HepG2 (cell line): Measurements from ENCODE around the gene PRKAR2B. TPM values are rescaled to one million over a fixed set of nuclear protein-coding genes. Genes with fewer than 3 reads are reported as not detected.

ENCODE experiments used
- ATAC-seq: fragments of 200-7000 bp; cut with Tn5 transposase; 3 replicates; pipeline ENCODE4 v1.9.1; 2020; ENCODE audit warnings: mild to moderate bottlenecking, moderate library complexity
- BruUV-seq: library from RNA; stranded (reverse); fragments of 400-500 nt; replicated peaks from 2 replicates; lab custom pipeline; 2021; lab: Mats Ljungman, UMichigan
- CTCF ChIA-PET: fragments of 300-600 bp; formaldehyde crosslinking; extraction: SDS; loops from one replicate; lab custom pipeline; 2021; ENCODE audit warnings: low total read pairs, inconsistent platforms, low intra/inter-chr PET ratio; lab: Yijun Ruan, JAX
- POLR2A ChIA-PET: fragments of 350-600 bp; sonication (Branson Sonifier 250); formaldehyde crosslinking; loops from one replicate; lab custom pipeline; 2020; ENCODE audit warnings: antibody characterized with exemption, inconsistent platforms; lab: Yijun Ruan, JAX
- DNase-seq: peaks from one replicate; pipeline ENCODE4 v3.0.0-alpha.2; 2015; ENCODE audit warnings: low spot score
- FAIRE-seq: peaks from 3 replicates; lab custom pipeline; 2011; peaks lifted over from hg19 to GRCh38; lab: Jason Lieb, UNC
- H2AFZ ChIP-seq: one replicate; pipeline ENCODE4 v1.6.1; 2011; ENCODE audit warnings: low read length, inconsistent platforms
- H3K27ac ChIP-seq: fragments of 300-600 bp; 3 replicates; pipeline ENCODE4 v1.8.0; 2011; ENCODE audit warnings: mixed run types, mild to moderate bottlenecking, mixed read lengths, low read length, inconsistent platforms; ENCODE audit not compliant: insufficient read depth; ENCODE audit errors: extremely low read length
- H3K27me3 ChIP-seq, 2 experiments: fragments of 200-600 bp in 1 of 2; 2 replicates in 1 of 2; 3 replicates in 1 of 2; pipeline versions ENCODE4 v1.6.0 to v1.8.0; 2011; ENCODE audit warnings: low read length in 2 of 2, mild to moderate bottlenecking in 2 of 2, moderate library complexity in 2 of 2, inconsistent platforms in 1 of 2; ENCODE audit not compliant: insufficient read depth in 2 of 2, control insufficient read depth in 1 of 2
- H3K36me3 ChIP-seq, 2 experiments: fragments of 200-600 bp in 1 of 2; replicated peaks in 1 of 2; 2 replicates in 1 of 2; 3 replicates in 1 of 2; pipeline versions ENCODE4 v1.5.1 to v1.8.0; 2011; ENCODE audit warnings: low read length in 2 of 2, inconsistent platforms in 1 of 2; ENCODE audit not compliant: insufficient read depth in 2 of 2, control insufficient read depth in 1 of 2
- H3K4me1 ChIP-seq: 2 replicates; pipeline ENCODE4 v1.5.1; 2012; ENCODE audit warnings: low read length, inconsistent platforms; ENCODE audit not compliant: insufficient read depth
- H3K4me2 ChIP-seq: 2 replicates; pipeline ENCODE4 v1.6.0; 2011; ENCODE audit warnings: low read depth, low read length, inconsistent platforms
- H3K4me3 ChIP-seq, 3 experiments: fragments of 200-600 bp in 1 of 3; sonication (generic), shearing (Covaris generic) in 1 of 3; replicated peaks in 1 of 3; 2 replicates each; pipeline ENCODE4 v1.5.1; 2011 to 2016; ENCODE audit warnings: low read length in 3 of 3, inconsistent platforms in 2 of 3, low read depth in 2 of 3, mild to moderate bottlenecking in 2 of 3, control low read depth in 1 of 3, mixed read lengths in 1 of 3; ENCODE audit not compliant: insufficient read depth in 1 of 3
- H3K79me2 ChIP-seq: one replicate; pipeline ENCODE4 v1.6.1; 2011; ENCODE audit warnings: low read length, inconsistent platforms; ENCODE audit not compliant: insufficient read depth
- H3K9ac ChIP-seq: 2 replicates; pipeline ENCODE4 v1.6.0; 2011; ENCODE audit warnings: mild to moderate bottlenecking, low read depth, low read length, inconsistent platforms; ENCODE audit not compliant: insufficient read depth
- H3K9me3 ChIP-seq: 2 replicates; pipeline ENCODE4 v1.5.1; 2012; ENCODE audit warnings: mild to moderate bottlenecking, low read length
- H4K20me1 ChIP-seq: 2 replicates; pipeline ENCODE4 v1.6.0; 2011; ENCODE audit warnings: inconsistent platforms, mild to moderate bottlenecking, low read length, moderate library complexity; ENCODE audit not compliant: insufficient read depth
- ATRX ChIP-seq: sonication (generic); formaldehyde crosslinking; IDR thresholded peaks from 2 replicates; pipeline ENCODE4 v1.4.0; 2020; ENCODE audit warnings: missing genetic modification reagents, borderline replicate concordance
- CREM ChIP-seq, 2 experiments: sonication (generic) in 1 of 2; formaldehyde crosslinking in 1 of 2; IDR thresholded peaks; 2 replicates each; pipeline versions ENCODE4 v1.4.0 to v1.6.1; 2016 to 2020; ENCODE audit warnings: antibody characterized with exemption in 1 of 2, mild to moderate bottlenecking in 1 of 2, missing genetic modification reagents in 1 of 2
- ETV5 ChIP-seq: IDR thresholded peaks from 2 replicates; pipeline ENCODE4 v1.6.1; 2018; ENCODE audit warnings: missing biosample characterization, missing genetic modification reagents, inconsistent platforms, borderline replicate concordance
- IKZF1 ChIP-seq: fragments of 450-650 bp; IDR thresholded peaks from 2 replicates; pipeline ENCODE4 v1.7.1; 2016
- MEIS2 ChIP-seq: sonication (generic); formaldehyde crosslinking; IDR thresholded peaks from 2 replicates; pipeline ENCODE4 v1.9.0; 2021; ENCODE audit warnings: mild to moderate bottlenecking, missing genetic modification reagents
- NFIB ChIP-seq: sonication (generic); formaldehyde crosslinking; IDR thresholded peaks from 2 replicates; pipeline ENCODE4 v1.9.0; 2021; ENCODE audit warnings: missing genetic modification reagents, mild to moderate bottlenecking, borderline replicate concordance
- NRL ChIP-seq: sonication (generic); formaldehyde crosslinking; IDR thresholded peaks from 2 replicates; pipeline ENCODE4 v1.5.0; 2020; ENCODE audit warnings: missing genetic modification reagents, mild to moderate bottlenecking, moderate library complexity, borderline replicate concordance
- PTBP1 ChIP-seq: fragments of 200-400 bp; formaldehyde crosslinking; IDR thresholded peaks from 2 replicates; pipeline ENCODE4 v1.6.1; 2018; ENCODE audit warnings: low read length, low read depth; ENCODE audit not compliant: poor library complexity, severe bottlenecking
- TBX2 ChIP-seq: sonication (generic); formaldehyde crosslinking; IDR thresholded peaks from 2 replicates; pipeline ENCODE4 v1.5.0; 2020; ENCODE audit warnings: missing genetic modification reagents, mild to moderate bottlenecking, borderline replicate concordance
- THRA ChIP-seq: sonication (generic); formaldehyde crosslinking; IDR thresholded peaks from 2 replicates; pipeline ENCODE4 v1.4.0; 2020; ENCODE audit warnings: missing genetic modification reagents, borderline replicate concordance
- TOE1 ChIP-seq: sonication (generic); formaldehyde crosslinking; IDR thresholded peaks from 2 replicates; pipeline ENCODE4 v1.4.0; 2020; ENCODE audit warnings: mild to moderate bottlenecking, missing genetic modification reagents
- ZBTB26 ChIP-seq: IDR thresholded peaks from 2 replicates; pipeline ENCODE4 v1.6.1; 2016; ENCODE audit warnings: missing compliant biosample characterization, missing genetic modification reagents, borderline replicate concordance
- ZNF230 ChIP-seq: sonication (generic); formaldehyde crosslinking; IDR thresholded peaks from 2 replicates; pipeline ENCODE4 v1.4.0; 2020; ENCODE audit warnings: mild to moderate bottlenecking, missing genetic modification reagents
- ZNF616 ChIP-seq: sonication (generic); formaldehyde crosslinking; IDR thresholded peaks from 2 replicates; pipeline ENCODE4 v1.5.0; 2020; ENCODE audit warnings: low read depth, mild to moderate bottlenecking, missing genetic modification reagents
- ZNF674 ChIP-seq: sonication (generic); formaldehyde crosslinking; IDR thresholded peaks from 2 replicates; pipeline ENCODE4 v1.5.0; 2020; ENCODE audit warnings: low read depth, mild to moderate bottlenecking, missing genetic modification reagents
- WGBS: methylation state at CpG from one replicate; pipeline ENCODE4 v1.1.6; 2017; ENCODE audit warnings: low lambda C conversion rate; 5-methylcytosine and 5-hydroxymethylcytosine counted together
- in situ Hi-C: cut with HindIII; loops from 2 replicates; pipeline ENCODE4 v1.10.0; 2017; ENCODE audit warnings: low pct_unique_long_range_greater_than_20kb; ENCODE audit not compliant: extremely low pct_ligation_motif_present
- intact Hi-C: fragments of 100-400 bp; cut with micrococcal nuclease; formaldehyde crosslinking; loops from one replicate; pipeline ENCODE4 v1.10.0; 2022; ENCODE audit not compliant: unreplicated experiment
- polyA plus RNA-seq, 8 experiments: library from polyadenylated mRNA; depleted of rRNA in 3 of 8; stranded (reverse) in 7 of 8; unstranded in 1 of 8; fragments of >200 nt; fragmentation: Illumina TruSeq in 4 of 8; extraction: Trizol in 4 of 8; gene quantifications; 2 replicates each; pipeline versions ENCODE4 v1.2.1 to v1.2.3, GENCODE V29; 2011 to 2016; ENCODE audit warnings: low read depth in 4 of 8, missing spikeins in 1 of 8, mixed read lengths in 1 of 8; ENCODE audit not compliant: insufficient read depth in 1 of 8
- total RNA-seq, 5 experiments: library from RNA; depleted of rRNA; stranded (reverse); fragments of >200 nt; fragmentation: Illumina TruSeq; extraction: Trizol; gene quantifications; 2 replicates each; pipeline ENCODE4 v1.2.3, GENCODE V29; 2016; ENCODE audit warnings: low read depth in 1 of 5
- TF ChIP-seq, protein P1 (sequence below): conservative IDR thresholded peaks from 2 replicates; pipeline ENCODE4 v1.6.1; 2018; ENCODE audit warnings: missing genetic modification reagents
- TF ChIP-seq, protein P2 (sequence below): sonication (generic); formaldehyde crosslinking; IDR thresholded peaks from 2 replicates; pipeline ENCODE4 v1.4.0; 2020; ENCODE audit warnings: missing genetic modification reagents

The PRKAR2B gene
- total and polyA plus RNA-seq, 2 of the 13 experiments (the other 11 are each of a cell fraction or from before 2014, with no cell fraction given), result not detected

DNA sequence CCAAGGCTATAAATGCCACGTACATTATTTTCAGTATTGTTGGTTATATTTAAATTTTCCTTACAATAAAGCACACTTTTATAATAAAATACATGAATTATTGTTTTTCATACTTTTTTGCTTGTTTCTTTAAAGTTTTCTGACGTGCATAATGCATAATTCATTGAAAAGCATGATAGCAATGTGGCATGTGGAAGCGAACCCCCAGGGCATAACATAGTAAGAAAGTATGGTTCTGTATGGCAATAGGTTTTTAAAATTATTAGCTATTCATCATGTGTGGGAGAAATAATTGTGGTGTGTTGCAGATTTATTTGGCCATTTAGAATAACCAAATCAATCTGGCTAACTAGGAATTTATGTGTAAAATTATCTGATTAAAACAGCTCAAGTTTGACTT lies 116.9 kb downstream of the PRKAR2B start:
- no peaks in the 10 kb centered on the region for H3K79me2 ChIP-seq
- no peak for FAIRE-seq
- no peaks in the 10 kb centered on the region for H3K9me3 ChIP-seq
- no peak overlapping the region for H3K4me2 ChIP-seq
- H2AFZ ChIP-seq, result no peak overlapping the region
- TF ChIP-seq PTBP1 (no peak), ETV5 (CRISPR knock-in tag) (no peak), CREM (IDR thresholded peaks at IDR 0.05) (no peak), CREM (CRISPR knock-in tag; IDR thresholded peaks at IDR 0.05) (no peak), ZNF230 (CRISPR knock-in tag) (no peak), THRA (no peak), IKZF1 (no peak), ZNF616 (CRISPR knock-in tag) (no peak), TBX2 (CRISPR knock-in tag) (no peak), ATRX (CRISPR knock-in tag) (no peak), NFIB (no peak), MEIS2 (CRISPR knock-in tag) (no peak), ZNF674 (no peak), ZBTB26 (CRISPR knock-in tag) (no peak), NRL (CRISPR knock-in tag) (no peak), TOE1 (CRISPR knock-in tag) (no peak)
- TF ChIP-seq, protein P1, sequence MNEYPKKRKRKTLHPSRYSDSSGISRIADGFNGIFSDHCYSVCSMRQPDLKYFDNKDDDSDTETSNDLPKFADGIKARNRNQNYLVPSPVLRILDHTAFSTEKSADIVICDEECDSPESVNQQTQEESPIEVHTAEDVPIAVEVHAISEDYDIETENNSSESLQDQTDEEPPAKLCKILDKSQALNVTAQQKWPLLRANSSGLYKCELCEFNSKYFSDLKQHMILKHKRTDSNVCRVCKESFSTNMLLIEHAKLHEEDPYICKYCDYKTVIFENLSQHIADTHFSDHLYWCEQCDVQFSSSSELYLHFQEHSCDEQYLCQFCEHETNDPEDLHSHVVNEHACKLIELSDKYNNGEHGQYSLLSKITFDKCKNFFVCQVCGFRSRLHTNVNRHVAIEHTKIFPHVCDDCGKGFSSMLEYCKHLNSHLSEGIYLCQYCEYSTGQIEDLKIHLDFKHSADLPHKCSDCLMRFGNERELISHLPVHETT (CRISPR knock-in tag), result no peak
- TF ChIP-seq, protein P2, sequence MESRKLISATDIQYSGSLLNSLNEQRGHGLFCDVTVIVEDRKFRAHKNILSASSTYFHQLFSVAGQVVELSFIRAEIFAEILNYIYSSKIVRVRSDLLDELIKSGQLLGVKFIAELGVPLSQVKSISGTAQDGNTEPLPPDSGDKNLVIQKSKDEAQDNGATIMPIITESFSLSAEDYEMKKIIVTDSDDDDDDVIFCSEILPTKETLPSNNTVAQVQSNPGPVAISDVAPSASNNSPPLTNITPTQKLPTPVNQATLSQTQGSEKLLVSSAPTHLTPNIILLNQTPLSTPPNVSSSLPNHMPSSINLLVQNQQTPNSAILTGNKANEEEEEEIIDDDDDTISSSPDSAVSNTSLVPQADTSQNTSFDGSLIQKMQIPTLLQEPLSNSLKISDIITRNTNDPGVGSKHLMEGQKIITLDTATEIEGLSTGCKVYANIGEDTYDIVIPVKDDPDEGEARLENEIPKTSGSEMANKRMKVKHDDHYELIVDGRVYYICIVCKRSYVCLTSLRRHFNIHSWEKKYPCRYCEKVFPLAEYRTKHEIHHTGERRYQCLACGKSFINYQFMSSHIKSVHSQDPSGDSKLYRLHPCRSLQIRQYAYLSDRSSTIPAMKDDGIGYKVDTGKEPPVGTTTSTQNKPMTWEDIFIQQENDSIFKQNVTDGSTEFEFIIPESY (CRISPR knock-in tag), result no peak
- H3K4me3 ChIP-seq, result no peak overlapping the region
- no TSS peak for BruUV-seq
- H3K27me3 ChIP-seq, result peaks cover 0 to 11% of the 10 kb centered on the region in 2 experiments; a peak in 2 of 5 replicates
- H3K9ac ChIP-seq, result no peak overlapping the region
- peaks cover 11% of the 10 kb centered on the region for H3K4me1 ChIP-seq
- CTCF ChIA-PET, result no interaction called here
- ATAC-seq, result no peak
- H3K27ac ChIP-seq, result no peak overlapping the region
- DNase-seq, result no peak
- no peaks in the 10 kb centered on the region for H4K20me1 ChIP-seq
- in situ Hi-C loops (no loop called here), intact Hi-C loops (loop anchor here (10.0 kb wide), 1 partner anchor 877 kb away; the partner anchor contains the start of gene NAMPT)
- WGBS, result under 1% methylated on average over 3 of the region's 3 CpGs
- POLR2A ChIA-PET, result no interaction called here
- no peaks in the 10 kb centered on the region for H3K36me3 ChIP-seq
